HUDEP-2 (cell line): ENCODE data around the gene TBC1D28.
"Not testable (repeated sequence)": the region's sequence is repeated elsewhere in the genome, so short reads cannot be mapped to it uniquely, and the experiment has no call there.

Experiments used
- DNase-seq, 76 experiments: peaks; one replicate each; lab custom pipeline; 2025; ENCODE audit not compliant: unreplicated experiment in 76 of 76; lab: John Stamatoyannopoulos, UW

The TBC1D28 gene

GRCh38 chr17:18624862-18625501 is 19.2 kb downstream of the TBC1D28 start:
- not testable (repeated sequence) for DNase-seq

GRCh38 chr17:18617613-18618012 is 26.6 kb downstream of the TBC1D28 start:
- DNase-seq: not testable (repeated sequence)

DNA sequence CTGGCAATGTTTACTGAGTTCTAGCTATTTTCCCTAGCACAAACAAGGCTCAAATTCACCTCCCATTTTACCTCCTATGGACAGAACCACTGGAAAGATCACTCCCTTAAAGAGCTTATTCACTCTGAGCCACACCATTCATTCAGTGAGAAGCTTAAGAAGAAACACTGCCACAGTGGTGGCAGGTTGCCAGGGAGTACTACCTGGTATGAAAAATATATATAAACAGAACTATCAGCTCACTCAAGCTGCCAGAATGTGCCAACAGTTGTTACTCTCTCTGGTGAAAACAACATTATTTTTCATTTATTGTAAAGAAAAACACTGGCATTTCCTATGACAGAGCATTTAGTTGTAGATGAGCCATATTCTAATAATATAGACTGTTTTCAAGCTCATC is 31.2 kb downstream of the TBC1D28 start:
- not testable (repeated sequence) for DNase-seq

- not testable (repeated sequence) for DNase-seq
Measured at GRCh38 chr17:18593138-18593537, 51.1 kb downstream of the TBC1D28 start.
